Measurements from ENCODE around the gene CHRNA7.

CHRNA7 gene

DNA sequence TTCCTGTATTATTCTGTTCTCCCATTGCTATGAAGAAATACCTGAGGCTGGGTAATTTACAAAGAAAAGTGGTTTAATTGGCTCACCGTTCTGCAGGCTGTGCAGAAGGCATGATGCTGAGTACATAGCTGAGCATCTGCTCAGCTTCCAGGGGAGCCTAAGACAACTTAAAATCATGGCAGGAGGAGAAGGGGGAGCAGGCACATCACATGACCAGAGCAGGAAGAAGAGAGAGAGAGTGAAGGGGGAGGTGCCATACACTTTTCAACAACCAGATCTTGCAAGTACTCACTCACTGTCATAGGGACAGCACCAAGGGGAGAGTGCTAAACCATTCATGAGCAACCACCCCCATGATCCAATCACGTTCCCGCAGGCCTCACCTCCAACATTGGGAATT, 188.4 kb downstream of the CHRNA7 start:
- Histone ChIP-seq H3K27ac (ENCODE audit: low read length) (no peak overlapping the region), H3K4me1 (ENCODE audit: control insufficient read depth in 1 of 2, insufficient read depth in 2 of 2, low read length in 2 of 2) (no peaks in the 10 kb centered on the region), H3K9me3 (ENCODE audit: control insufficient read depth in 1 of 2, low read length in 2 of 2) (peaks cover 0 to 10% of the 10 kb centered on the region in 2 donors), H3K27me3 (ENCODE audit: low read depth, low read length) (no peaks in the 10 kb centered on the region), H3K36me3 (ENCODE audit: control insufficient read depth in 1 of 2, insufficient read depth in 2 of 2, low read length in 2 of 2) (no peaks in the 10 kb centered on the region), H3K4me3 (ENCODE audit: low read depth in 1 of 2, low read length in 2 of 2) (no peak overlapping the region)
